SU-DHL-6 (cell line): Measurements from ENCODE around the gene HOMEZ.
"Not testable (repeated sequence)": the region's sequence is repeated elsewhere in the genome, so short reads cannot be mapped to it uniquely, and the experiment has no call there.

Experiments used
- H2AFZ ChIP-seq: fragments of 200-600 bp; sonication (generic); 2 replicates; pipeline ENCODE4 v1.6.1; 2014; ENCODE audit warnings: low read depth, mild to moderate bottlenecking, moderate library complexity, mixed read lengths, antibody characterized with exemption, low read length; ENCODE audit not compliant: severe bottlenecking
- H3F3A ChIP-seq: fragments of 200-600 bp; shearing (Covaris generic); 2 replicates; pipeline ENCODE4 v1.6.0; 2016; ENCODE audit warnings: antibody characterized with exemption, mild to moderate bottlenecking; ENCODE audit not compliant: insufficient read depth
- H3K27ac ChIP-seq: fragments of 200-600 bp; sonication (generic); 2 replicates; pipeline ENCODE4 v1.5.1; 2016; ENCODE audit warnings: low read depth, mild to moderate bottlenecking, low read length, moderate library complexity, mixed read lengths
- H3K27me3 ChIP-seq: fragments of 200-600 bp; sonication (generic), shearing (Covaris generic); 2 replicates; pipeline ENCODE4 v1.6.0; 2014; ENCODE audit warnings: mild to moderate bottlenecking, low read length
- H3K36me3 ChIP-seq: fragments of 200-600 bp; sonication (generic); 2 replicates; pipeline ENCODE4 v1.6.1; 2014; ENCODE audit warnings: mild to moderate bottlenecking, low read length, mixed read lengths
- H3K4me2 ChIP-seq: fragments of 300-600, 200-600 bp; shearing (Covaris generic), sonication (generic); 2 replicates; pipeline ENCODE4 v1.6.0; 2014; ENCODE audit warnings: low read length, low read depth, mild to moderate bottlenecking; ENCODE audit not compliant: poor library complexity, severe bottlenecking
- H3K4me3 ChIP-seq: fragments of 200-600 bp; sonication (generic); 2 replicates; pipeline ENCODE4 v1.5.1; 2014; ENCODE audit warnings: antibody characterized with exemption, low read length, mild to moderate bottlenecking, mixed read lengths; ENCODE audit not compliant: insufficient read depth, poor library complexity, severe bottlenecking
- H3K79me2 ChIP-seq: fragments of 200-600 bp; sonication (generic); 2 replicates; pipeline ENCODE4 v1.6.1; 2014; ENCODE audit warnings: mild to moderate bottlenecking, low read length, moderate library complexity; ENCODE audit not compliant: insufficient read depth
- H3K9ac ChIP-seq: fragments of 200-600 bp; sonication (generic); 2 replicates; pipeline ENCODE4 v1.7.0; 2014; ENCODE audit warnings: mild to moderate bottlenecking, low read length
- H3K9me2 ChIP-seq: fragments of 200-600 bp; sonication (generic); replicated peaks from 2 replicates; pipeline ENCODE4 v1.6.1; 2014; ENCODE audit warnings: low read length; ENCODE audit not compliant: insufficient read depth
- H3K9me3 ChIP-seq: fragments of 200-600 bp; sonication (generic); 2 replicates; pipeline ENCODE4 v1.6.1; 2014; ENCODE audit warnings: low read length, mixed read lengths; ENCODE audit not compliant: insufficient read depth
- H4K20me1 ChIP-seq: fragments of 200-600 bp; sonication (generic); 2 replicates; pipeline ENCODE4 v1.6.1; 2014; ENCODE audit warnings: low read depth, mild to moderate bottlenecking, antibody characterized with exemption, low read length, moderate library complexity, mixed read lengths
- CTCF ChIP-seq: fragments of 200-600 bp; sonication (generic); IDR thresholded peaks from one replicate; pipeline ENCODE4 v1.5.1; 2017; ENCODE audit warnings: antibody characterized with exemption, mild to moderate bottlenecking, low read length, moderate library complexity; ENCODE audit not compliant: insufficient read depth, poor library complexity, severe bottlenecking
- EZH2phosphoT487 ChIP-seq: fragments of 200-600 bp; sonication (generic), shearing (Covaris generic); conservative IDR thresholded peaks from 2 replicates; pipeline ENCODE4 v1.6.1; 2018; ENCODE audit warnings: mild to moderate bottlenecking, antibody characterized with exemption, low read length, moderate library complexity, mixed read lengths

HOMEZ gene

GRCh38 chr14:23248601-23249000 is 37.3 kb downstream of the HOMEZ start:
- H3K9me3 ChIP-seq: no peaks in the 10 kb centered on the region
- H3K4me3 ChIP-seq: no peak overlapping the region
- H3K9ac ChIP-seq: no peak overlapping the region
- H4K20me1 ChIP-seq: no peaks in the 10 kb centered on the region
- no peaks in the 10 kb centered on the region for H3K79me2 ChIP-seq
- no peak overlapping the region for H3K27ac ChIP-seq
- no peaks in the 10 kb centered on the region for H3F3A ChIP-seq
- no peak for TF ChIP-seq EZH2phosphoT487
- no peak for TF ChIP-seq CTCF
- no peaks in the 10 kb centered on the region for H3K36me3 ChIP-seq
- no peaks in the 10 kb centered on the region for H3K9me2 ChIP-seq
- no peak overlapping the region for H3K4me2 ChIP-seq
- H2AFZ ChIP-seq: no peak overlapping the region
- H3K27me3 ChIP-seq: no peaks in the 10 kb centered on the region

- H3K4me3 ChIP-seq: no peak overlapping the region
- H3K9me3 ChIP-seq: no peaks in the 10 kb centered on the region
- no peaks in the 10 kb centered on the region for H3K36me3 ChIP-seq
- H3K9me2 ChIP-seq: no peaks in the 10 kb centered on the region
- TF ChIP-seq CTCF: no peak
- no peak for TF ChIP-seq EZH2phosphoT487
- no peak overlapping the region for H3K4me2 ChIP-seq
- no peak overlapping the region for H3K27ac ChIP-seq
- no peak overlapping the region for H3K9ac ChIP-seq
- no peak overlapping the region for H2AFZ ChIP-seq
- no peaks in the 10 kb centered on the region for H3F3A ChIP-seq
- no peaks in the 10 kb centered on the region for H3K27me3 ChIP-seq
- no peaks in the 10 kb centered on the region for H3K79me2 ChIP-seq
- H4K20me1 ChIP-seq: no peaks in the 10 kb centered on the region
Measured at GRCh38 chr14:23245282-23245681, 40.6 kb downstream of the HOMEZ start.

GRCh38 chr14:23243066-23243465 is 42.9 kb downstream of the HOMEZ start:
- Histone ChIP-seq H2AFZ (no peak overlapping the region), H3K4me2 (no peak overlapping the region), H3K79me2 (no peaks in the 10 kb centered on the region), H3F3A (no peaks in the 10 kb centered on the region), H3K9me2 (no peaks in the 10 kb centered on the region), H3K9ac (no peak overlapping the region), H3K9me3 (no peaks in the 10 kb centered on the region), H3K27ac (no peak overlapping the region), H4K20me1 (no peaks in the 10 kb centered on the region), H3K36me3 (no peaks in the 10 kb centered on the region), H3K27me3 (no peaks in the 10 kb centered on the region), H3K4me3 (no peak overlapping the region)
- TF ChIP-seq CTCF: no peak
- no peak for TF ChIP-seq EZH2phosphoT487

- Histone ChIP-seq H4K20me1 (no peaks in the 10 kb centered on the region), H3K9ac (no peak overlapping the region), H2AFZ (no peak overlapping the region), H3K36me3 (no peaks in the 10 kb centered on the region), H3K4me2 (no peak overlapping the region), H3K27me3 (no peaks in the 10 kb centered on the region), H3K4me3 (no peak overlapping the region), H3K27ac (no peak overlapping the region), H3K9me2 (no peaks in the 10 kb centered on the region), H3F3A (no peaks in the 10 kb centered on the region), H3K79me2 (no peaks in the 10 kb centered on the region), H3K9me3 (no peaks in the 10 kb centered on the region)
- TF ChIP-seq CTCF (no peak), EZH2phosphoT487 (no peak)
Measured at GRCh38 chr14:23242076-23242475, 43.9 kb downstream of the HOMEZ start.

GRCh38 chr14:23241061-23241715 is 44.7 kb downstream of the HOMEZ start:
- H3K9ac ChIP-seq, H3K79me2 ChIP-seq, H3K9me3 ChIP-seq, H3K27ac ChIP-seq, H3K4me2 ChIP-seq, H2AFZ ChIP-seq, H3K36me3 ChIP-seq, H4K20me1 ChIP-seq, H3K27me3 ChIP-seq, H3K4me3 ChIP-seq, H3F3A ChIP-seq, H3K9me2 ChIP-seq: not testable (repeated sequence)
